ENCODE data around the gene EXOC4.
"Not testable (repeated sequence)": the region's sequence is repeated elsewhere in the genome, so short reads cannot be mapped to it uniquely, and the experiment has no call there.

Gene EXOC4

DNA sequence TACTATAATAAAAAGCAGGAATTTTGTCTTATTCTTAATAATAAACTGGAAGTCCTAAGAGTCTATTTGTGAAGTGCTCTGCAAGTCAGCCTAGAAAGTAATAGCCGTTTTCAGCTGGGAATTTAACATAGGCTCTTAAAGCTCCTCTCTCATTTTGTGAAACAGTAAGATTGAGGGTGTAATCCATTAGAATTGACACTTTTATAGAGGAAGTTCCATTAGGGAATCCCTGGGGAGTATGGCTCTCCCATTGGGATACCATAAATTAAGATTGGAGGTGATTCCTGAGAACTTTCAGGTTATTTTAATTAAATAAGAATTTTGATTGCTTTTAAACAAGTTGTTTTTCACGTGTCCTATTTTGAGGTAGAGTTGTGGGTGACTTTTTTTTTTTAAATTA lies 68.0 kb downstream of the EXOC4 start:
- DNase-seq = peak in 1 of 2 experiments; percentile 19

DNA sequence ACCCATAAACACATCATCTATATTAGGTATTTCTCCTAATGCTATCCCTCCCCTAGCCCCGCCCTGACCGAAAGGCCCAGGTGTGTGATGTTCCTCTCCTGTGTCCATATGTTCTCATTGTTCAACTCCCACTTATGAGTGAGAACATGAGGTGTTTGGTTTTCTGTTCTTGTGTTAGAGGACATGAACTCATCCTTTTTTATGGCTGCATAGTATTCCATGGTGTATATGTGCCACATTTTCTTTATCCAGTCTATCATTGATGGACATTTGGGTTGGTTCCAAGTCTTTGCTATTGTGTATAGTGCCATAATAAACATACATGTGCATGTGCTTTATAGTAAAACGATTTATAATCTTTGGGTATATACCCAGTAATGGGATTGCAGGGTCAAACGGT lies 68.5 kb downstream of the EXOC4 start:
- DNase-seq = not testable (repeated sequence)

- not testable (repeated sequence) for DNase-seq
Observed at GRCh38 chr7:133326745-133327144, 73.9 kb downstream of the EXOC4 start.

GRCh38 chr7:133328021-133328420 lies 75.1 kb downstream of the EXOC4 start:
- peak in 1 of 2 experiments; percentile 14 for DNase-seq

GRCh38 chr7:133330085-133330484 lies 77.2 kb downstream of the EXOC4 start:
- DNase-seq = no peak

DNA sequence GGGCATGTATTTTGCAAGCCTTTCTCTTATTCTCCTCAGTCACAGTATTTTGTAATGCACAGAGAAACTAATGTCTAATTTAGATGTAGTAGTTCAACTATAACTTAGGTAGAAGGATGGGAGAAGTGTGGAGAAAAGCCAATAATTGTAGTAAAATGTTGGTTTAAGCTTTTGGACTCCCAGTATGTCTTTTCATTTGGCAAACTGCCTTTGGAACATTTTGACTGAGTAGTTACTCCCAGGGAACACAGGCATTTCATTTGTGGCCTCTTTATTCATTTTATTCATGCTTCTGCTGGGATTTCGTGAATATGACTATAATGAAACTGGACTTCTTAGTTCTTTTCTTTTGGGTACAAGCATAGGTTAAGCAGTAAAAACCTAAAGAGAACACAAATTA lies 79.0 kb downstream of the EXOC4 start:
- no peak for DNase-seq

DNA sequence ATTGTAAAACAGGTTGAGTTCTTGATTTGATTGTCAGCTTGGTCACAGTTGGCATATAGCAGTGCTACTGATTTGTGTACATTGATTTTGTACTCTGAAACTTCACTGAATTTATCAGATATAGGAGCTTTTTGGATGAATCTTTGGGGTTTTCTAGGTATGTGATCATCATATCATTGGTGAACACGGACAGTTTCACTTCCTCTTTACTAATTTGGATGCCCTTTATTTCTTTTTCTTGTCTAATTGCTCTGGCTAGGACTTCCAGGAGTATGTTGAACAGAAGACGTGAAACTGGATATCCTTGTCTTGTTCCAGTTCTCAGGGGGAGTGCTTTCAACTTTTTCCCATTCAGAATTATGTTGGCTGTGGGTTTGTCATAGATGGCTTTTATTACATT lies 86.9 kb downstream of the EXOC4 start:
- DNase-seq = no peak

DNA sequence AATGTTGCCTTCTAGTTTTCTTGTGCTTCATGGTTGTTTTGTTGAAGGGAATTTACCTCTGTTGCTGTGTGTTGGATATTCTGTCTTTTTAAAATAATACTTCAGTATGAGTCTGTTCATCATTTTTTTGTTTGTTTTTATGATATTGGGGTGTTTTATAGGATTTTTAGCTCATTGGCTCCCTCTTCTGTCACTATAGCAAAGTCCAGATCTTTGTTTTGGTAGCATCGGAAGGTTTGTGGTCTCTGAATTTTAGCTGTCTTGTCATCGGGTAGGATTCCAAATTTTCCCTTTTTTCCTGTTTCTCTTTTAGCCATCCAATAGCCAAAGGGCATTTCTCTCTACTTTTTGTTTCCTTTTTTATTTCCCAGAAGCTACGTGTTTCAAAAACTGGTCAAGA lies 91.4 kb downstream of the EXOC4 start:
- no peak for DNase-seq

GRCh38 chr7:133345690-133346421 lies 93.0 kb downstream of the EXOC4 start:
- no peak for DNase-seq

DNA sequence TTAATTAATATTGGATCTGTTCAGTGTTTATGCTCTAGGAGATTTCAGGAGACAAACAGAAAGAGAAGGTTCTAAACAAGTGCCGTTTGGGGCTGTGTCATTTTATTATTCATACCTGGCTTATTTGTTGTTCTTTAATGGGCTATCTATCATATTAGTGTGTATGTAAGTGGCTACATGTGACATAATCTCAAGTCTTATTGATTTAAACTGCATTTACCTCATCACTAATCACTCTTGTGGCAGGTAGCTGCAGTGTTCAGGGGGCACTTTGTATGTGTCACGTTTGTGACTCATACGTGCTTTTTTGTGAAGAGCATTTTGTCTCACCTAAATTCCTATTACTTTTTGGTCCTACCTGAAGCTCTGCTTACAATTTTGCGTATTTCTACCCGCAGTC lies 95.4 kb downstream of the EXOC4 start:
- DNase-seq = no peak

DNA sequence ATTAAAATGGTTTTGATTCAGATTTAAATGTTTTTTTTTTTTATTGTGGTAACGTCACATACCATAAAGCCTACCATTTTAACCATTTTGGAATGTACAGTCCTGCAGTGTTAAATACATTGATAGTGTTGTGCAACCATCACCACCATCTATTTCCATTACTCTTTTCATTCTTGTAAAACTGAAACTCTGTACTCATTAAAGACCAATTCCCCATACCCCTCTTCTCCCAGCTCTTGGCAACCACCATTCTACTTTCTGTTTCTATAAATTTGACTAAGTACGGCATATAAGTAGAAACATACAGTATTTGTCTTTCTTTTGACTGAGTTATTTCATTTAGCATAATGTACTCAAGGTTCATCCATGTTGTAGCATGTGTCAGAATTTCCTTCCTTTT lies 96.2 kb downstream of the EXOC4 start:
- DNase-seq = no peak

DNA sequence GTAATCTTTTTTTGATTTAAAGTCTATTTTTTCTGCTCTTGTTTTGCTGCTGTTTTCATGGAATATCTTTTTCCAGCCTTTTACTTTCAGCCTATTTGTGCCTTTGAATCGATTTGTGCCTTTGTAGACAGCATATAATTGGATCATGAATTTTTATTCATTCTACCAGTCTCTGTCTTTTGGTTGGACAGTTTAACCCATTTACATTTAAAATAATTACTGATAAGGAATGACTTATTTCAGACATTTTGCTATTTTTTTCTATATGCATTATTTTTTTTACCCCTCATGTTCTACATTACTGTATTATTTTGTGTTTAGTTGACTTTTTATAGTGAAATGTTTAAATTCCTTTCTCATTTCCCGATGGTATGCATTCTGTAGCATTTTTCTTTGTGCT lies 99.6 kb downstream of the EXOC4 start:
- DNase-seq = no peak

DNA sequence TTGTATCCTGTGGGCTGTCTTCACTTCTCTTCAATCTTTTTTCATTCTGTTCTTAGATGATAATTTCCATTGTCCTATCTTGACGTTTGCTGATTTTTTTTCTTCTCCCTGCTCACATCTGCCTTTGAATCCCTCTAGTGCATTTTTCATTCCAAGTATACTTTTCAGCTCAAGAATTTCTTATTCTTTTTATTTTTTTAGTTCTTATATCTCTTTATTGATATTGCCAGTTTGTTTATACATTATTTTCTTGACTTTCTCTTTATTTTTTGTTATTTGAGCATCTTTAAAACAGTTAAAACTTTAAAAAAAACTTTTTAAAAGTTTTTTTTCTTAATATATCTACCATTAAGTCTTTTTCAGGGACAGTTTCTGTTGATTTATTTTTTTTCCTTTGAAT lies 100.9 kb downstream of the EXOC4 start:
- no peak for DNase-seq

- DNase-seq = no peak
Observed at GRCh38 chr7:133354546-133355324, 101.9 kb downstream of the EXOC4 start.

DNA sequence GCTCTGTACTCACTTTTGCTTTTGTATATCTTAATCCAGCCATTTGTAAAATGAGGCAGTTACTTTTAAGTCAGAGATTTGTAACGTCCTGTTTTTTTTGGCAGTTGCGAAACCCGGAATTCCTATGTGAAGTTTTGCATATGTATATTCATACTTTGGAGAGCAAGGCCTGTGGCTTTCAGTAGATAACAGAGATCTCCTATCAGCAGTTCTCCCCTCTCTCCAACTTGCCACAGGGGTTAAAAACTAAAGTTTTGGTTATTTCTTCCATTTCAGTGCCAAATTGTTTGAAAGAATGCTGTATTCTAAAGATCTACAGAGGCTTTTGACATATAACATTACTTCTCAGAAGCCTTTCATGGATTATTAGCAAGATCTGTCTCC lies 102.4 kb downstream of the EXOC4 start:
- DNase-seq = no peak

DNA sequence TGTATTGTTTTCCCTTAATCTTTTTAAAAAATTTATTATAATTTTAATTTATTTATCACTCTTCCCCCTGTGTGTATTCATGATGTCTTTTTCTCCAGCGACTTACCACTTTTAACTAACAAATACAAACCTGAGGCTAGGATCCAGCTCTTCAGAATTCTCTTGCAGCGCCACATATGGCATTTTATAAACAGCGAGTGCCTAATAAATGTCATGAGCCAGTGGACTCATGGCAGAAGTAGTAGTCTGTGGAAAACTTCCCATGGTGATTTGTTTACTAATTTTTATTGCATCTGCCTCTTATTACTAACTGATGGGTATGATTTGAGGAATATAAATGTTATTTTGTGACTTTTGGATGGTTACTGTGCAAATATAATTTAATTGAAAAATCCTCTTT lies 102.9 kb downstream of the EXOC4 start:
- DNase-seq = no peak

GRCh38 chr7:133358708-133359107 lies 105.8 kb downstream of the EXOC4 start:
- no peak for DNase-seq

GRCh38 chr7:133359449-133359848 lies 106.6 kb downstream of the EXOC4 start:
- DNase-seq = no peak

DNA sequence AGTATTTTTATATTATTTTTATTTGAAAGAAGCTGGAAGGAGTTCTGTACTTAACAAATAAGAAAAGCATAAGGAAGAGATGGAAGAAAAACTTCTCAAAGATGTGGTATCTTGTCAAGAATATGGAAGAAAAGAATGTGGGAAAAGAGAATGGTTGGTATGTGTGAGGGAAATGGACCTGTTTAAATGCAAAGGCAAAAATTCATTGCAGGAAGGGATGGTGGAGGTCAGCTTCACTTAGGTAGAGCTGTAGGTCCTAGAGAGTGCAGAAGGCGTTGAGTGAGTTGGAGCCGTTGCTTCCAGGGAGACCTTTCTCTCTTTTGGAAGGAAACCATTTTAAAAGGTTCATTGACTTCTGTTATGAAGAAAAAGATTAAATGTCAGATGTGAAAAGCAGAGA lies 107.3 kb downstream of the EXOC4 start:
- no peak for DNase-seq

- DNase-seq = no peak
Observed at GRCh38 chr7:133361806-133362205, 108.9 kb downstream of the EXOC4 start.

DNA sequence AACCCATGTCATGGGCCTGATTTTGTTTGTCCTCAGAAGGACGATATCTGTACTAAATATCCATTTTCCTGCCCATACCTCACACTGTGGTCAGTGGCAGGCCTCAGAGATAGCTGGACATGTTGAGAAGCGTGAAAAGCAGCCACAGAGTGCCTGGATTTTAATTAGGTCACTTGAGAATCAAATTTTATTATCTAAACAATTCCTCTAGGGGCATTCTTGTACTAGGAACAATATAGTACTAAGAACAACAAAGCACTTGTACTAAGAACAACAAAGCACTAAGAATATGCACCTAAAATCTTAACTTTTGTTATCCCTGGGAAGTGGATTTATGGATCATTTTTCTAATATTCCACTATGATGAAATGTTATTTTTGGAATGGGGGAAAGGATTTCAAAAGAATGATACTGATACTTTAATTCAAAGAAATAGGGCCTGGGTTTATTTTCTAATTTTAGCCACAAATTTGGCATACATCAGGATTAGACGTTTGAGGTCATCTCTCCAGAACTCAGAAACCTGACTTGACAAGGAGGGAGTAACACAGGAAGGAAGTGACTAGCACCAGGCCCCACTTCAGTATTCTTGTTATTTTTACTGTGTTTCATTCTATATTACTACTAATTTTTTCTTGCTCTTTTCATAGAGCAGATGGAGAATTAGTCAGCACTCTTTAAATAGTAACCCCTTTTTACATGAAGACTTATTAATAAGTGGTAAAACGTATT lies 112.2 kb downstream of the EXOC4 start:
- no peak for DNase-seq

GRCh38 chr7:133365917-133366316 lies 113.0 kb downstream of the EXOC4 start:
- no peak for DNase-seq

DNA sequence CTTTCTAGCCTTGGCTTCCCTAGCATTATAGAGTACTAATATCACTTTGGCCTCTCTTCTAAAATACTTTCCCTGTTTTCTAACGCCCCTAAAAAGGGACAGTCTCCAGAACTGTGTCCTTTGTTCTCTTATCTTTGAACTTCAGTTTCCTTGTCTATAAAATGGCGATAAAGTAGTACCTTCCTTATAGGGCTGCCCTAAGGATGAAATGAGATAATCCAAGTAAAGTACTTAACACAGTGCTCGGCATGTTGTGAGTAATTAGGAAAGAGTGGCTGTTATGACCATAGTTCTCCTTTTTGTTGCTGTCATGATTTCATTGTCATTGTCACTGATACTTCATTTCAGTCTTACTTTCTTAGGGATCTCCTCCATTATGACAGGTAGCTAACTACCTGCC lies 114.7 kb downstream of the EXOC4 start:
- no peak for DNase-seq

GRCh38 chr7:133369130-133369529 lies 116.3 kb downstream of the EXOC4 start:
- no peak for DNase-seq
